Fibroblast of villous mesenchyme (primary cell): ENCODE results near the gene PRX. TPM values are rescaled to one million over a fixed set of nuclear protein-coding genes. Genes with fewer than 3 reads are reported as not detected.
A peak's percentile ranks its signal among the peaks of the same experiment; 100 is the strongest.

Experiments
- DNase-seq: peaks from one replicate; pipeline ENCODE4 v3.0.0-alpha.2; 2010; ENCODE audit warnings: low read depth
- H3K4me3 ChIP-seq: 2 replicates; pipeline ENCODE4 v1.5.1; 2011; ENCODE audit warnings: low read depth, mild to moderate bottlenecking, low read length
- total RNA-seq: library from RNA; depleted of rRNA; stranded (reverse); fragments of >200 nt; gene quantifications from 2 replicates; pipeline ENCODE4 v1.2.3, GENCODE V29; 2012
- TF ChIP-seq, protein P1 (sequence below): IDR thresholded peaks from 2 replicates; pipeline ENCODE4 v1.5.1; 2012; ENCODE audit warnings: low read depth, mild to moderate bottlenecking, low read length; ENCODE audit not compliant: insufficient read depth

PRX gene
- total RNA-seq, 1 donor: 0.86 TPM

DNA sequence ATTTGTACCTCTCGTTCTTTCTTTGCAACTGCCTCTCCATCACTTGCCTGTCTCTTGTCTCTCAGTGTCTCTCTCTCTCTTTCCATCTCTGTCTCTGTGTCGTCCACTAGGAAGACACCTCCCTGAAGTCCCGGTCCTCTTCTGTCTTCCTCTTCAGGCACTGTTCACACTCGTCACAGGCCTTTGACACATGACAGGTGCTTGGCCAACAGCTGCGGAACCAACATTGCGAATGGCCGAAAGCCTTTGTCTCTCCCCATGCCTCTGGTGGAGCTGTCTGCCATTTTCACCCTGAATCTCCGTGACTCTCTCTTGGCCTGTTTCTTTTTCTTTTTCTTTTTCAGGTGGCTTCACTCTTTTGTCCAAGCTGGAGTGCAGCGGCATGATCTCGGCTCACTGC, 26.0 kb downstream of the PRX start:
- TF ChIP-seq, protein P1, sequence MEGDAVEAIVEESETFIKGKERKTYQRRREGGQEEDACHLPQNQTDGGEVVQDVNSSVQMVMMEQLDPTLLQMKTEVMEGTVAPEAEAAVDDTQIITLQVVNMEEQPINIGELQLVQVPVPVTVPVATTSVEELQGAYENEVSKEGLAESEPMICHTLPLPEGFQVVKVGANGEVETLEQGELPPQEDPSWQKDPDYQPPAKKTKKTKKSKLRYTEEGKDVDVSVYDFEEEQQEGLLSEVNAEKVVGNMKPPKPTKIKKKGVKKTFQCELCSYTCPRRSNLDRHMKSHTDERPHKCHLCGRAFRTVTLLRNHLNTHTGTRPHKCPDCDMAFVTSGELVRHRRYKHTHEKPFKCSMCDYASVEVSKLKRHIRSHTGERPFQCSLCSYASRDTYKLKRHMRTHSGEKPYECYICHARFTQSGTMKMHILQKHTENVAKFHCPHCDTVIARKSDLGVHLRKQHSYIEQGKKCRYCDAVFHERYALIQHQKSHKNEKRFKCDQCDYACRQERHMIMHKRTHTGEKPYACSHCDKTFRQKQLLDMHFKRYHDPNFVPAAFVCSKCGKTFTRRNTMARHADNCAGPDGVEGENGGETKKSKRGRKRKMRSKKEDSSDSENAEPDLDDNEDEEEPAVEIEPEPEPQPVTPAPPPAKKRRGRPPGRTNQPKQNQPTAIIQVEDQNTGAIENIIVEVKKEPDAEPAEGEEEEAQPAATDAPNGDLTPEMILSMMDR: no peak
- H3K4me3 ChIP-seq: no peak overlapping the region
- DNase-seq: no peak

DNA sequence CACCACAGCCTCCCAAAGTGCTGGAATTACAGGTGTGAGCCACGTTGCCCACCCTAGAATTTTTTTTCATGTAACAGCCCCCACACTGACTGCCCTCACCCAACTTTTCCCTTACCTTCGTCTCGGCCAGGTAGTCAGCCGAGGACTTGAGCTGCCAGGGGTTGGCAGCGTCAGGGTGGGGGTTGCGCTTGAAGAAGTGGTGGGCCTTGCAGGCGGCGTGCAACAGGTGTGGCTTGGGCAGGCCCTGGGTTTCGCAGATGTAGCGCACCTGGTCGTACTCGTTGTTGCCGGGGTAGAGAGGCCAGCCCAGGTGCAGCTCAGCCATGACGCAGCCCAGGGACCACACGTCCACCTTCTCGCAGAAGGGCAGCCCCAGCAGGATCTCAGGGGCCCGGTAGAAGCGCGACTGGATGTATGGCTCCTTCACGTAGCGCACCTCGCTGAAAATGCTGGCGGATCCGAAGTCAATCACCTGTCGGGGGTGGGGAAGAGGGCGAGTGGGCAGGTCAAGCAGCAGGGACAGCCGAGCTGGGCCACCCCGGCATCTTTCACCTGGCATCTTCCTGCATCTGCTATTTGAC, 29.4 kb downstream of the PRX start:
- DNase-seq: no peak

DNA sequence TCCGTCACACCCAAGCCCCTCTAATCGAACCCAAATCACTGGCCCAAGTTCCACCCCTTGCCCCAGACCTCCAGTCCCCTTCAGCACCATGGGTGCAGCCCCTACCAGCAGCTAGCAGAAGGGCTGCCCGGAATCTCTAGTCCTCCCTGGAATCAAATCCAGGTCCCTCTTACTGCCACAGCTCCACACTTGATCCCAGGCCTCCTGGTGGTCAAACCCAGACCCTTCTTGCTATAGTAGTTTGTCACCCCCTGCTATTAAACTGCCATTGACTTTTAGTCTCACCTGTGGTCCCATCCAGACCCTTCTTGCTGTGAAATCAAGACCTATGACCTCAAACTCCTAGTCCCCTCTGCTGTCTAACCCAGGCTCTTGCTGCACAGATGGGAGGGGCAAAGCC, 31.9 kb downstream of the PRX start:
- H3K4me3 ChIP-seq: no peak overlapping the region
- TF ChIP-seq, protein P1: peak; percentile 26
- DNase-seq: no peak

More for the DNA sequence above, 29.4 kb downstream of the PRX start:
- TF ChIP-seq, protein P1: no peak
- no peak overlapping the region for H3K4me3 ChIP-seq

DNA sequence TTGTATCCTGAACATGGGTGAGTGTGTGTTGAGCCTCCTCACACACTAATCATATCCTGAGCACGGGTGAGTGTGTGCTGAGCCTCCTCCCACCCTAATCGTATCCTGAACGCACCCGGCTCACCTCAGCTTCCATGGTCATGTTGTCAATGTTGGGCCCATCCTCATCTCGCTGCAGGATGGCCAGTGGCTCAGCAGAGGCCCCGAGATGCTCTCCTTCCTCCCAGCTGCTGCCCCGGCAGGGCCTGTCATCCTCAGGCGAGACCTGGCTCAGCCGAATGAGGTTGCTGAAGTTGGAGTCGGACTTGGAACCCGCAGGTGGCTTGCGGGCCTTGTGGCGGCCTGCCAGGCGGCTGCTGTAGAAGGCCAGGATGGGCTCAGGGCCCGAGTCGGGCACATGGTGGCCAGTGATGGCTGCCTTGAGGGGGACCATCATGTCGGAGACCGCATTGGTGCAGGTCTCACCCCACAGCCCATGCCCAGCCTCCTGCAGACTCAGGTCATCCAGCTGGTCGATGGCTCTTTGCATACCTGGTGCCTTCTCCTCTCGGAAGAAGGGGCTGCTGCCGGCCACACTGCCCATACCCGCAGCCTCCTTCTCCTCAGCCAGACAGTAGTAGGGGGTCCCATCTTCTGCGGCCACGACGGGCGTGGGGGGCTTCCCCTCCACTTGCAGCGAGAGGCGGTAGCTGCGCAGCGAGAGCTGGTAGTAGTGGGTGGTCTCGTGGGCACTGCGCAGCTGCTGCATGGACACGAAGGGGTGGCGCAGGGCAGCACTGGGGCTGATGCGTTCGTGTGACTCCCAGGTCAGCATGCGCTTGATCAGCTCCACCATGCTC, 32.8 kb downstream of the PRX start:
- TF ChIP-seq, protein P1: no peak
- no peak overlapping the region for H3K4me3 ChIP-seq
- DNase-seq: no peak

DNA sequence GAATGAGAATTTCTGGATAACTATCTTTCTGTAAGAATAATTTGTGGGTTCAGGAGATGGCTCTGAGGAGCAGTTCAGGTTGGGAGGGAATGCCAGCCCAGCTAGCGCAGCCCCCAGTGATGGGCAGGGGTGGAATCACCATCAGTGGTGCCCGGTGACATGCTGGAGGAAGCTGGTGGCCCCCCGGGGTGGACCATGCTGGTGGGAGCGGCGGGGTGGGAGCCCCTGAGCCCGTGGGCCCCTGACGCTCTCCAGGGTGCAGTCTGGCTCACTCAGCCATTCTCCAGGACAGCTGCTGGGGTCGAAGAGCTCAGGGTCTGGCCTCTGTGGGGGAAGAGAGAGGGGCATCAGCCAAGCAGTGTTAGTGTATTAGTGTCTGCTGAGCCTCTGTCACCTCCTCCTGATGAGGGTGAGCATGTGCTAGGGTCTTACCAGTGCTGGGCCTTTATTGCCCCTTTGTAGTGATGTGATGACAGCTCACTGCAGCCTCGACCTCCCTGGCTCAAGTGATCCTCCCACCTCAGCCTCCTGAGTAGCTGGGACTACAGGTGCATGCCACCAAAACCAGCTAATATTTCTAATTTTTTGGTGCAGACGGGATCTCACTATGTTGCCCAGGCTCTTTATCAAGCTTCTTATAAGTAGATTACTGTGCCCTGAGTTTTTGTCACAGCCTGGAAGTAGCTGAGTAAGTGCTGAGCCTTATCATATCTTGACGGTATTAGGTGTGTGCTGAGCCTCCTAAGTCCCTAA, 33.6 kb downstream of the PRX start:
- DNase-seq: no peak
- no peak overlapping the region for H3K4me3 ChIP-seq
- TF ChIP-seq, protein P1: no peak

DNA sequence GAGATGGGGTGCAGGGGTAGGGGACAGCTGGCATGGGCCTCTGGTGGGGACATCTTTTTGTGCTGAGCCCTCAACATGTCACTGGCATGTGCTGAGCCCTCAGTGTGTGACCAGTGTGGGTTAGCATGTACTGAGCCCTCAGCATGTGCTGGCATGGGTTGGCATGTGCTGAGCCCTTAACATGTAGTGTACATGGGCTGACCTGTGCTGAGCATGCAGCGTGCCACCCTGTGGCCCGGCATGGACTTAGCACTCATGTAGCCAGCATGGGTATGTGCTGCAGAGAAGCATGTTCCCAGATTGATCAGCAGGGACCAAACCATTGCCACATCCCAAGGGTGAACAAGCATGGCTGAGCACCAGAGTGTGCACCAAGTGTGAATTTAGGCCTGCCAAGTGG, 34.7 kb downstream of the PRX start:
- no peak for DNase-seq
- no peak overlapping the region for H3K4me3 ChIP-seq
- TF ChIP-seq, protein P1: no peak
